ENCODE results near the gene ALG12. TPM values are rescaled to one million over a fixed set of nuclear protein-coding genes. Genes with fewer than 3 reads are reported as not detected.

ALG12 gene
- total and polyA plus RNA-seq, 2 of the 13 experiments (the other 11 are each of a cell fraction or from before 2014, with no cell fraction given): 7.8 to 15.8 TPM

- TF ChIP-seq MAFG (CRISPR knock-in tag; IDR thresholded peaks at IDR 0.05) (no peak), SOX6 (IDR thresholded peaks at IDR 0.05) (no peak), SOX6 (CRISPR knock-in tag; IDR thresholded peaks at IDR 0.05) (0 out of 2 replicates have a peak, but pooled peaks have one; percentile 4), PAWR (CRISPR knock-in tag; IDR thresholded peaks at IDR 0.05; ENCODE audit: borderline replicate concordance) (no peak), GPBP1L1 (CRISPR knock-in tag; IDR thresholded peaks at IDR 0.05) (no peak), KDM3A (CRISPR knock-in tag; IDR thresholded peaks at IDR 0.05; ENCODE audit: low read depth) (0 out of 2 replicates have a peak, but pooled peaks have one; percentile 19), IKZF5 (CRISPR knock-in tag; IDR thresholded peaks at IDR 0.05) (0 out of 2 replicates have a peak, but pooled peaks have one; percentile 22), TMF1 (CRISPR knock-in tag; IDR thresholded peaks at IDR 0.05; ENCODE audit: low read depth) (no peak), FOSL1 (CRISPR knock-in tag; IDR thresholded peaks at IDR 0.05; ENCODE audit: borderline replicate concordance) (no peak), ZNF839 (CRISPR knock-in tag; IDR thresholded peaks at IDR 0.05; ENCODE audit: borderline replicate concordance) (no peak), CREBL2 (CRISPR knock-in tag; IDR thresholded peaks at IDR 0.05; ENCODE audit: borderline replicate concordance) (no peak), YY1 (IDR thresholded peaks at IDR 0.05; ENCODE audit: insufficient read depth, insufficient replicate concordance, low read depth, low read length) (no peak), SRSF4 (IDR thresholded peaks at IDR 0.05; ENCODE audit: low read depth, low read length, poor library complexity, severe bottlenecking) (no peak), ZNF44 (CRISPR knock-in tag; IDR thresholded peaks at IDR 0.05) (no peak), ZNF564 (CRISPR knock-in tag; IDR thresholded peaks at IDR 0.05) (no peak)
- TF ChIP-seq, protein P1, sequence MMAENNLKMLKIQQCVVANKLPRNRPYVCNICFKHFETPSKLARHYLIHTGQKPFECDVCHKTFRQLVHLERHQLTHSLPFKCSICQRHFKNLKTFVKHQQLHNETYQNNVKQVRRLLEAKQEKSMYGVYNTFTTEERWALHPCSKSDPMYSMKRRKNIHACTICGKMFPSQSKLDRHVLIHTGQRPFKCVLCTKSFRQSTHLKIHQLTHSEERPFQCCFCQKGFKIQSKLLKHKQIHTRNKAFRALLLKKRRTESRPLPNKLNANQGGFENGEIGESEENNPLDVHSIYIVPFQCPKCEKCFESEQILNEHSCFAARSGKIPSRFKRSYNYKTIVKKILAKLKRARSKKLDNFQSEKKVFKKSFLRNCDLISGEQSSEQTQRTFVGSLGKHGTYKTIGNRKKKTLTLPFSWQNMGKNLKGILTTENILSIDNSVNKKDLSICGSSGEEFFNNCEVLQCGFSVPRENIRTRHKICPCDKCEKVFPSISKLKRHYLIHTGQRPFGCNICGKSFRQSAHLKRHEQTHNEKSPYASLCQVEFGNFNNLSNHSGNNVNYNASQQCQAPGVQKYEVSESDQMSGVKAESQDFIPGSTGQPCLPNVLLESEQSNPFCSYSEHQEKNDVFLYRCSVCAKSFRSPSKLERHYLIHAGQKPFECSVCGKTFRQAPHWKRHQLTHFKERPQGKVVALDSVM (CRISPR knock-in tag; IDR thresholded peaks at IDR 0.05): 0 out of 2 replicates have a peak, but pooled peaks have one; percentile 43
- TF ChIP-seq, protein P2, sequence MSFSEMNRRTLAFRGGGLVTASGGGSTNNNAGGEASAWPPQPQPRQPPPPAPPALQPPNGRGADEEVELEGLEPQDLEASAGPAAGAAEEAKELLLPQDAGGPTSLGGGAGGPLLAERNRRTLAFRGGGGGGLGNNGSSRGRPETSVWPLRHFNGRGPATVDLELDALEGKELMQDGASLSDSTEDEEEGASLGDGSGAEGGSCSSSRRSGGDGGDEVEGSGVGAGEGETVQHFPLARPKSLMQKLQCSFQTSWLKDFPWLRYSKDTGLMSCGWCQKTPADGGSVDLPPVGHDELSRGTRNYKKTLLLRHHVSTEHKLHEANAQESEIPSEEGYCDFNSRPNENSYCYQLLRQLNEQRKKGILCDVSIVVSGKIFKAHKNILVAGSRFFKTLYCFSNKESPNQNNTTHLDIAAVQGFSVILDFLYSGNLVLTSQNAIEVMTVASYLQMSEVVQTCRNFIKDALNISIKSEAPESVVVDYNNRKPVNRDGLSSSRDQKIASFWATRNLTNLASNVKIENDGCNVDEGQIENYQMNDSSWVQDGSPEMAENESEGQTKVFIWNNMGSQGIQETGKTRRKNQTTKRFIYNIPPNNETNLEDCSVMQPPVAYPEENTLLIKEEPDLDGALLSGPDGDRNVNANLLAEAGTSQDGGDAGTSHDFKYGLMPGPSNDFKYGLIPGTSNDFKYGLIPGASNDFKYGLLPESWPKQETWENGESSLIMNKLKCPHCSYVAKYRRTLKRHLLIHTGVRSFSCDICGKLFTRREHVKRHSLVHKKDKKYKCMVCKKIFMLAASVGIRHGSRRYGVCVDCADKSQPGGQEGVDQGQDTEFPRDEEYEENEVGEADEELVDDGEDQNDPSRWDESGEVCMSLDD (CRISPR knock-in tag; IDR thresholded peaks at IDR 0.05; ENCODE audit: borderline replicate concordance): no peak
- TF ChIP-seq, protein P3, sequence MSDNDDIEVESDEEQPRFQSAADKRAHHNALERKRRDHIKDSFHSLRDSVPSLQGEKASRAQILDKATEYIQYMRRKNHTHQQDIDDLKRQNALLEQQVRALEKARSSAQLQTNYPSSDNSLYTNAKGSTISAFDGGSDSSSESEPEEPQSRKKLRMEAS (IDR thresholded peaks at IDR 0.05): peak; percentile 4; the same call in 1 of the 2 replicates
- TF ChIP-seq, protein P4, sequence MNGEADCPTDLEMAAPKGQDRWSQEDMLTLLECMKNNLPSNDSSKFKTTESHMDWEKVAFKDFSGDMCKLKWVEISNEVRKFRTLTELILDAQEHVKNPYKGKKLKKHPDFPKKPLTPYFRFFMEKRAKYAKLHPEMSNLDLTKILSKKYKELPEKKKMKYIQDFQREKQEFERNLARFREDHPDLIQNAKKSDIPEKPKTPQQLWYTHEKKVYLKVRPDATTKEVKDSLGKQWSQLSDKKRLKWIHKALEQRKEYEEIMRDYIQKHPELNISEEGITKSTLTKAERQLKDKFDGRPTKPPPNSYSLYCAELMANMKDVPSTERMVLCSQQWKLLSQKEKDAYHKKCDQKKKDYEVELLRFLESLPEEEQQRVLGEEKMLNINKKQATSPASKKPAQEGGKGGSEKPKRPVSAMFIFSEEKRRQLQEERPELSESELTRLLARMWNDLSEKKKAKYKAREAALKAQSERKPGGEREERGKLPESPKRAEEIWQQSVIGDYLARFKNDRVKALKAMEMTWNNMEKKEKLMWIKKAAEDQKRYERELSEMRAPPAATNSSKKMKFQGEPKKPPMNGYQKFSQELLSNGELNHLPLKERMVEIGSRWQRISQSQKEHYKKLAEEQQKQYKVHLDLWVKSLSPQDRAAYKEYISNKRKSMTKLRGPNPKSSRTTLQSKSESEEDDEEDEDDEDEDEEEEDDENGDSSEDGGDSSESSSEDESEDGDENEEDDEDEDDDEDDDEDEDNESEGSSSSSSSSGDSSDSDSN (CRISPR knock-in tag; IDR thresholded peaks at IDR 0.05): peak; percentile 49; the same call in 1 of the 2 replicates
Measured at GRCh38 chr22:49943771-49944398, 25.6 kb upstream of the ALG12 start (continued).
